GM20431 (cell line): ENCODE results near the gene DMRTB1.

Experiments used
- in situ Hi-C: fragments of 300-500 bp; cut with MseI, MboI; formaldehyde crosslinking; loops from one replicate; pipeline ENCODE4 v1.15.0; 2020; ENCODE audit warnings: low sequenced_read_pairs; ENCODE audit not compliant: unreplicated experiment

The DMRTB1 gene

GRCh38 chr1:53462769-53463501 is 3.7 kb downstream of the DMRTB1 start:
- in situ Hi-C loops = no loop called here

- in situ Hi-C loops = no loop called here
Measured at GRCh38 chr1:53463961-53464899, 5.0 kb downstream of the DMRTB1 start.

GRCh38 chr1:53465023-53465957 is 6.1 kb downstream of the DMRTB1 start:
- in situ Hi-C loops = no loop called here

- in situ Hi-C loops = no loop called here
Measured at GRCh38 chr1:53467391-53467790, 8.2 kb downstream of the DMRTB1 start.

- in situ Hi-C loops = no loop called here
Measured at GRCh38 chr1:53468374-53468773, 9.2 kb downstream of the DMRTB1 start.

GRCh38 chr1:53469373-53469772 is 10.2 kb downstream of the DMRTB1 start:
- in situ Hi-C loops = no loop called here

GRCh38 chr1:53470155-53470554 is 11.0 kb downstream of the DMRTB1 start:
- in situ Hi-C loops = no loop called here

GRCh38 chr1:53470584-53470983 is 11.4 kb downstream of the DMRTB1 start:
- in situ Hi-C loops = no loop called here

- in situ Hi-C loops = no loop called here
Measured at GRCh38 chr1:53471000-53471399, 11.8 kb downstream of the DMRTB1 start.

- in situ Hi-C loops = no loop called here
Measured at GRCh38 chr1:53473463-53473862, 14.3 kb downstream of the DMRTB1 start.

- in situ Hi-C loops = no loop called here
Measured at GRCh38 chr1:53475664-53476063, 16.5 kb downstream of the DMRTB1 start.

- in situ Hi-C loops = no loop called here
Measured at GRCh38 chr1:53476579-53476978, 17.4 kb downstream of the DMRTB1 start.

- in situ Hi-C loops = no loop called here
Measured at GRCh38 chr1:53477651-53478501, 18.7 kb downstream of the DMRTB1 start.

GRCh38 chr1:53478502-53478818 is 19.3 kb downstream of the DMRTB1 start:
- in situ Hi-C loops = no loop called here

GRCh38 chr1:53480678-53481077 is 21.5 kb downstream of the DMRTB1 start:
- in situ Hi-C loops = no loop called here

- in situ Hi-C loops = no loop called here
Measured at GRCh38 chr1:53481456-53481855, 22.3 kb downstream of the DMRTB1 start.

GRCh38 chr1:53482441-53483153 is 23.4 kb downstream of the DMRTB1 start:
- in situ Hi-C loops = no loop called here

- in situ Hi-C loops = no loop called here
Measured at GRCh38 chr1:53483170-53483569, 24.0 kb downstream of the DMRTB1 start.

- in situ Hi-C loops = no loop called here
Measured at GRCh38 chr1:53483656-53484055, 24.5 kb downstream of the DMRTB1 start.
